ENCODE results near the gene DPM3. TPM values are rescaled to one million over a fixed set of nuclear protein-coding genes. Genes with fewer than 3 reads are reported as not detected.

The DPM3 gene
- total RNA-seq, 1 experiment from 2014 or later: 113 TPM

- BruUV-seq (replicated peaks): no TSS peak
- no peaks in the 10 kb centered on the region for H4K20me1 ChIP-seq (ENCODE audit: insufficient read depth)
- no peak overlapping the region for H3K9ac ChIP-seq (ENCODE audit: low read length)
- intact Hi-C loops (cut with micrococcal nuclease): no loop called here
- RAD21 ChIA-PET (ENCODE audit: low non-redundant PET in 1 of 2, low total read pairs in 2 of 2, uncharacterized antibody in 2 of 2, unreplicated experiment in 2 of 2): no interaction called here
- TF ChIP-seq TCF7L2 (IDR thresholded peaks at IDR 0.05; ENCODE audit: borderline replicate concordance, extremely low read depth, insufficient read depth, insufficient read length): no peak
- TF ChIP-seq SP1 (IDR thresholded peaks at IDR 0.05; ENCODE audit: low read depth): no peak
- TF ChIP-seq ZFX (IDR thresholded peaks at IDR 0.05): no peak
- no peak for TF ChIP-seq JUND (IDR thresholded peaks at IDR 0.05)
- TF ChIP-seq, protein P1, sequence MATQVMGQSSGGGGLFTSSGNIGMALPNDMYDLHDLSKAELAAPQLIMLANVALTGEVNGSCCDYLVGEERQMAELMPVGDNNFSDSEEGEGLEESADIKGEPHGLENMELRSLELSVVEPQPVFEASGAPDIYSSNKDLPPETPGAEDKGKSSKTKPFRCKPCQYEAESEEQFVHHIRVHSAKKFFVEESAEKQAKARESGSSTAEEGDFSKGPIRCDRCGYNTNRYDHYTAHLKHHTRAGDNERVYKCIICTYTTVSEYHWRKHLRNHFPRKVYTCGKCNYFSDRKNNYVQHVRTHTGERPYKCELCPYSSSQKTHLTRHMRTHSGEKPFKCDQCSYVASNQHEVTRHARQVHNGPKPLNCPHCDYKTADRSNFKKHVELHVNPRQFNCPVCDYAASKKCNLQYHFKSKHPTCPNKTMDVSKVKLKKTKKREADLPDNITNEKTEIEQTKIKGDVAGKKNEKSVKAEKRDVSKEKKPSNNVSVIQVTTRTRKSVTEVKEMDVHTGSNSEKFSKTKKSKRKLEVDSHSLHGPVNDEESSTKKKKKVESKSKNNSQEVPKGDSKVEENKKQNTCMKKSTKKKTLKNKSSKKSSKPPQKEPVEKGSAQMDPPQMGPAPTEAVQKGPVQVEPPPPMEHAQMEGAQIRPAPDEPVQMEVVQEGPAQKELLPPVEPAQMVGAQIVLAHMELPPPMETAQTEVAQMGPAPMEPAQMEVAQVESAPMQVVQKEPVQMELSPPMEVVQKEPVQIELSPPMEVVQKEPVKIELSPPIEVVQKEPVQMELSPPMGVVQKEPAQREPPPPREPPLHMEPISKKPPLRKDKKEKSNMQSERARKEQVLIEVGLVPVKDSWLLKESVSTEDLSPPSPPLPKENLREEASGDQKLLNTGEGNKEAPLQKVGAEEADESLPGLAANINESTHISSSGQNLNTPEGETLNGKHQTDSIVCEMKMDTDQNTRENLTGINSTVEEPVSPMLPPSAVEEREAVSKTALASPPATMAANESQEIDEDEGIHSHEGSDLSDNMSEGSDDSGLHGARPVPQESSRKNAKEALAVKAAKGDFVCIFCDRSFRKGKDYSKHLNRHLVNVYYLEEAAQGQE (IDR thresholded peaks at IDR 0.05; ENCODE audit: low read depth): no peak
- no peak for TF ChIP-seq ZBTB33 (IDR thresholded peaks at IDR 0.05; ENCODE audit: extremely low read depth, insufficient replicate concordance, low read length)
- no peak for TF ChIP-seq ZNF274 (IDR thresholded peaks at IDR 0.05; ENCODE audit: low read depth, low read length)
- TF ChIP-seq EGR1 (IDR thresholded peaks at IDR 0.05; ENCODE audit: low read depth): no peak
- TF ChIP-seq, protein P2, sequence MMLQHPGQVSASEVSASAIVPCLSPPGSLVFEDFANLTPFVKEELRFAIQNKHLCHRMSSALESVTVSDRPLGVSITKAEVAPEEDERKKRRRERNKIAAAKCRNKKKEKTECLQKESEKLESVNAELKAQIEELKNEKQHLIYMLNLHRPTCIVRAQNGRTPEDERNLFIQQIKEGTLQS (IDR thresholded peaks at IDR 0.05): no peak
- TF ChIP-seq EZH2 (IDR thresholded peaks at IDR 0.05): no peak
- TF ChIP-seq YY1 (IDR thresholded peaks at IDR 0.05; ENCODE audit: extremely low read depth, insufficient replicate concordance, low read depth, low read length): no peak
- TF ChIP-seq CTCF (IDR thresholded peaks at IDR 0.05 in 2 of 3, conservative IDR thresholded peaks at IDR 0.05 in 1 of 3; ENCODE audit: borderline replicate concordance in 1 of 3, insufficient read depth in 1 of 3, low read depth in 2 of 3, low read length in 2 of 3): no peak
- no peak for TF ChIP-seq ELF1 (IDR thresholded peaks at IDR 0.05; ENCODE audit: borderline replicate concordance, low read depth)
- TF ChIP-seq, protein P3, sequence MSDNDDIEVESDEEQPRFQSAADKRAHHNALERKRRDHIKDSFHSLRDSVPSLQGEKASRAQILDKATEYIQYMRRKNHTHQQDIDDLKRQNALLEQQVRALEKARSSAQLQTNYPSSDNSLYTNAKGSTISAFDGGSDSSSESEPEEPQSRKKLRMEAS (IDR thresholded peaks at IDR 0.05): no peak
- TF ChIP-seq EZH2phosphoT487 (IDR thresholded peaks at IDR 0.05; ENCODE audit: borderline replicate concordance): no peak
- TF ChIP-seq POLR2A (IDR thresholded peaks at IDR 0.05; ENCODE audit: borderline replicate concordance, extremely low read depth, insufficient read depth, insufficient read length): no peak
- ATAC-seq: no peak
- H3K4me1 ChIP-seq (ENCODE audit: control insufficient read depth in 1 of 2, insufficient read depth in 2 of 2, low read length in 2 of 2): no peaks in the 10 kb centered on the region
- no peaks in the 10 kb centered on the region for H3K9me2 ChIP-seq (ENCODE audit: insufficient read depth)
- H2AFZ ChIP-seq (ENCODE audit: low read depth, low read length, poor library complexity, severe bottlenecking): no peak overlapping the region
- no peak overlapping the region for H3K27ac ChIP-seq (ENCODE audit: low read depth, low read length)
- no peaks in the 10 kb centered on the region for H3K27me3 ChIP-seq (ENCODE audit: insufficient read depth, low read length)
- no peaks in the 10 kb centered on the region for H3K79me2 ChIP-seq (ENCODE audit: insufficient read depth, low read length)
- POLR2A ChIA-PET: interaction anchor here (0.6 kb wide), 1 partner anchor 871 kb away, joined by 4 read pairs; the partner anchor contains the start of gene ARHGEF2
- H3K4me2 ChIP-seq (ENCODE audit: low read length): no peak overlapping the region
- no peak overlapping the region for H3K4me3 ChIP-seq (replicated peaks in 1 of 2; ENCODE audit: low read depth in 1 of 2, low read length in 2 of 2)
- CTCF ChIA-PET: interaction anchor here (1.0 to 2.7 kb wide), 2 partner anchors 11 to 15 kb away, joined by 3 to 10 read pairs; no protein-coding TSS in a partner anchor
- DNase-seq (ENCODE audit: low read depth, low spot score): no peak
- H3K9me3 ChIP-seq (ENCODE audit: control insufficient read depth in 1 of 2, insufficient read depth in 1 of 2, low read depth in 1 of 2, low read length in 2 of 2): no peaks in the 10 kb centered on the region
- H3K36me3 ChIP-seq (ENCODE audit: control insufficient read depth in 1 of 2, insufficient read depth in 2 of 2, low read length in 2 of 2): no peaks in the 10 kb centered on the region
Observed at GRCh38 chr1:155106862-155107261, 33.5 kb downstream of the DPM3 start.

Measured in HCT116 (cell line).